Common myeloid progenitor, CD34-positive (primary cell): ENCODE measurements around the gene TMPRSS5.
A peak's percentile ranks its signal among the peaks of the same experiment; 100 is the strongest.

Experiments
- CTCF ChIA-PET: fragments of 350-600 bp; sonication (Branson Sonifier 250); formaldehyde crosslinking; loops from one replicate; lab custom pipeline; 2021; ENCODE audit warnings: antibody characterized with exemption; lab: Charles Lee
- POLR2A ChIA-PET: fragments of 350-600 bp; sonication (Branson Sonifier 250); formaldehyde crosslinking; loops from one replicate; lab custom pipeline; 2021; ENCODE audit warnings: antibody characterized with exemption; lab: Charles Lee
- DNase-seq, 3 donors: peaks; one replicate each; pipeline versions ENCODE4 v3.0.0 to v3.0.0-alpha.2; 2013
- H3K27ac ChIP-seq, 2 experiments: 1 replicate in 1 of 2; 2 replicates in 1 of 2; pipeline ENCODE4 v1.7.0; 2013; ENCODE audit warnings: inconsistent platforms in 2 of 2, low read length in 2 of 2, mild to moderate bottlenecking in 2 of 2, low read depth in 1 of 2, moderate library complexity in 1 of 2; ENCODE audit not compliant: severe bottlenecking in 2 of 2, insufficient read depth in 1 of 2, poor library complexity in 1 of 2
- H3K27me3 ChIP-seq, 5 experiments: replicated peaks in 2 of 5; 1 replicate in 3 of 5; 2 replicates in 2 of 5; pipeline versions ENCODE4 v1.6.1 to v1.7.0; 2013; ENCODE audit warnings: low read length in 4 of 5, mild to moderate bottlenecking in 2 of 5, moderate library complexity in 2 of 5, inconsistent platforms in 1 of 5; ENCODE audit not compliant: insufficient read depth in 5 of 5, control insufficient read depth in 4 of 5
- H3K36me3 ChIP-seq, 4 experiments: 1 replicate in 2 of 4; 2 replicates in 2 of 4; pipeline versions ENCODE4 v1.6.1 to v1.7.0; 2013; ENCODE audit warnings: low read length in 3 of 4, control low read depth in 1 of 4, mild to moderate bottlenecking in 1 of 4; ENCODE audit not compliant: control insufficient read depth in 4 of 4, insufficient read depth in 4 of 4
- H3K4me1 ChIP-seq, 4 experiments: 1 replicate in 3 of 4; 2 replicates in 1 of 4; pipeline versions ENCODE4 v1.6.1 to v1.7.1; 2013; ENCODE audit warnings: low read length in 3 of 4, mild to moderate bottlenecking in 3 of 4, control low read depth in 1 of 4, inconsistent platforms in 1 of 4, moderate library complexity in 1 of 4; ENCODE audit not compliant: control insufficient read depth in 4 of 4, insufficient read depth in 4 of 4; ENCODE audit errors: control extremely low read depth in 1 of 4
- H3K4me3 ChIP-seq, 7 experiments: 1 replicate in 4 of 7; 2 replicates in 3 of 7; pipeline versions ENCODE4 v1.5.1 to v1.7.0; 2013; ENCODE audit warnings: mild to moderate bottlenecking in 7 of 7, low read length in 6 of 7, moderate library complexity in 6 of 7, inconsistent platforms in 2 of 7, low read depth in 2 of 7, control low read depth in 1 of 7; ENCODE audit not compliant: insufficient read depth in 4 of 7, control insufficient read depth in 1 of 7; ENCODE audit errors: extremely low read depth in 1 of 7
- H3K9me3 ChIP-seq, 5 experiments: 1 replicate in 4 of 5; 2 replicates in 1 of 5; pipeline versions ENCODE4 v1.6.1 to v1.7.1; 2013; ENCODE audit warnings: low read length in 4 of 5, mild to moderate bottlenecking in 2 of 5, inconsistent platforms in 1 of 5, low read depth in 1 of 5, moderate library complexity in 1 of 5; ENCODE audit not compliant: control insufficient read depth in 4 of 5, insufficient read depth in 2 of 5; ENCODE audit errors: control extremely low read depth in 1 of 5
- WGBS: methylation state at CpG from one replicate; pipeline ENCODE4 v1.1.5; 2013; ENCODE audit not compliant: insufficient coverage; 5-methylcytosine and 5-hydroxymethylcytosine counted together

TMPRSS5 gene

GRCh38 chr11:113728814-113729213 is 22.7 kb upstream of the TMPRSS5 start:
- 17% methylated on average over 3 of the region's 3 CpGs for WGBS
- Histone ChIP-seq H3K4me1 (peaks cover 0 to 10% (median 6%) of the 10 kb centered on the region in 4 experiments), H3K9me3 (no peaks in the 10 kb centered on the region), H3K4me3 (no peak overlapping the region), H3K36me3 (peaks cover 3 to 16% (median 7%) of the 10 kb centered on the region in 4 experiments), H3K27me3 (no peaks in the 10 kb centered on the region), H3K27ac (no peak overlapping the region)
- CTCF ChIA-PET: interaction anchor here (1.1 to 1.4 kb wide), 2 partner anchors 10 to 14 kb away, joined by 4 to 5 read pairs; no protein-coding TSS in a partner anchor
- DNase-seq: peak; percentile 1 to 62 (median 46)
- POLR2A ChIA-PET: no interaction called here

GRCh38 chr11:113725913-113726312 is 19.8 kb upstream of the TMPRSS5 start:
- Histone ChIP-seq H3K4me1 (peaks cover 0 to 10% (median 6%) of the 10 kb centered on the region in 4 experiments), H3K27ac (no peak overlapping the region), H3K36me3 (peaks cover 0 to 2% (median 0%) of the 10 kb centered on the region in 4 experiments), H3K27me3 (no peaks in the 10 kb centered on the region), H3K4me3 (no peak overlapping the region), H3K9me3 (no peaks in the 10 kb centered on the region)
- 100% methylated on average over 3 of the region's 3 CpGs for WGBS
- POLR2A ChIA-PET: no interaction called here
- DNase-seq: no peak
- CTCF ChIA-PET: interaction anchor here (0.7 kb wide), 1 partner anchor 38 kb away, joined by 3 read pairs; no protein-coding TSS in a partner anchor

- no peak for DNase-seq
- Histone ChIP-seq H3K4me1 (peaks cover 0 to 10% (median 6%) of the 10 kb centered on the region in 4 experiments), H3K27me3 (no peaks in the 10 kb centered on the region), H3K9me3 (peaks cover 0 to 1% (median 0%) of the 10 kb centered on the region in 5 experiments), H3K4me3 (no peak overlapping the region), H3K27ac (no peak overlapping the region), H3K36me3 (no peaks in the 10 kb centered on the region)
- POLR2A ChIA-PET: no interaction called here
- WGBS: 100% methylated on average over 3 of the region's 5 CpGs
- CTCF ChIA-PET: interaction anchor here (0.7 kb wide), 2 partner anchors 39 to 171 kb away, joined by 3 to 4 read pairs; no protein-coding TSS in a partner anchor
Observed at GRCh38 chr11:113725407-113725806, 19.3 kb upstream of the TMPRSS5 start.

GRCh38 chr11:113724778-113725177 is 18.7 kb upstream of the TMPRSS5 start:
- H3K9me3 ChIP-seq: peaks cover 0 to 2% (median 0%) of the 10 kb centered on the region in 5 experiments
- no peak overlapping the region for H3K27ac ChIP-seq
- DNase-seq: no peak
- CTCF ChIA-PET: interaction anchor here (0.7 kb wide), 1 partner anchor 172 kb away, joined by 4 read pairs; no protein-coding TSS in a partner anchor
- peaks cover 0 to 10% (median 6%) of the 10 kb centered on the region in 4 experiments for H3K4me1 ChIP-seq
- no peaks in the 10 kb centered on the region for H3K36me3 ChIP-seq
- WGBS: 100% methylated on average over 3 of the region's 3 CpGs
- no peaks in the 10 kb centered on the region for H3K27me3 ChIP-seq
- POLR2A ChIA-PET: no interaction called here
- H3K4me3 ChIP-seq: no peak overlapping the region

GRCh38 chr11:113723787-113724186 is 17.7 kb upstream of the TMPRSS5 start:
- Histone ChIP-seq H3K4me3 (no peak overlapping the region), H3K9me3 (peaks cover 0 to 2% (median 0%) of the 10 kb centered on the region in 5 experiments), H3K36me3 (no peaks in the 10 kb centered on the region), H3K27ac (no peak overlapping the region), H3K4me1 (peaks cover 0 to 3% (median 2%) of the 10 kb centered on the region in 4 experiments), H3K27me3 (no peaks in the 10 kb centered on the region)
- ChIA-PET POLR2A (no interaction called here), CTCF (no interaction called here)
- 89% methylated on average over 3 of the region's 4 CpGs for WGBS
- no peak for DNase-seq

DNA sequence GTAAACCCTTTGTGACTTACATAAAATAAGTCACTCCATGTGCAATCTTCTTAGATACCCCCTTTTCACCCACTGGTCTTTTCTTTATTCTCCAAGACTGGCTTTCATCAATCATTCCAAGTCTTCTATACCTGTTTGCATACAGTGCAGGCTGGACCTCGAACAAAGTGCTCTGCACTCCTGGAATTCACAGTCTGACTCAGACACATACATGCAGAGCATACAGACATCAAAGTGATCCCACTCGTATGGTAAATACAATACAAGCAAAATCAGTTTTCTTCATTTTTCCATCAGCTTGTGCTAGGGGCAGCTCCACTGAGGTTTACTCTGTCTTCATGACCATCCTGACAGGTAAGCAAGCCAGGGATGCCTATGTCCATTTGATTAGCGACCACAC is 16.8 kb upstream of the TMPRSS5 start:
- Histone ChIP-seq H3K4me1 (no peaks in the 10 kb centered on the region), H3K36me3 (no peaks in the 10 kb centered on the region), H3K27ac (no peak overlapping the region), H3K4me3 (no peak overlapping the region), H3K27me3 (no peaks in the 10 kb centered on the region), H3K9me3 (peaks cover 0 to 2% (median 0%) of the 10 kb centered on the region in 5 experiments)
- no peak for DNase-seq
- 94% methylated on average over 3 of the region's 3 CpGs for WGBS
- CTCF ChIA-PET: no interaction called here
- POLR2A ChIA-PET: no interaction called here

DNA sequence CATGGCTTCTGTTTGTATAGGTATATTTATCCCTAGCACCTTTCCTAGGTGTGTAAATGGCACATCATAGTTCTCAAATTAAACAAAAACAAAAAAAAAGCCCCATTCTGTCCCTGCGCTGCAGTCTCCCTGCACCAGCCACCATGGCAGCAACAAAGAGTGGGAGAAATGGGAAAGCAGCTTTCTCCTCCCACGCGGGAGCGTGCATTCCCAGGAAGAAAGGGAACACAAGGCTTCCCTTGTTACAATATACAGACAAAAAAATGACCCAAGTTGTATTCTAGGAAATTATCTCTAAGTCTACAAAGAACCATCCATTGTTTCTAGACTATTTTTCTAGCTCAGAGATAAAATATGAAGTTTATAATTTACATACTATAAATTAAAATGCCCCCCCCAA is 16.1 kb upstream of the TMPRSS5 start:
- H3K4me3 ChIP-seq: no peak overlapping the region
- no peaks in the 10 kb centered on the region for H3K4me1 ChIP-seq
- WGBS: 100% methylated on average over 1 of the region's 4 CpGs
- ChIA-PET POLR2A (no interaction called here), CTCF (no interaction called here)
- H3K9me3 ChIP-seq: peaks cover 0 to 2% (median 0%) of the 10 kb centered on the region in 5 experiments
- no peak for DNase-seq
- no peak overlapping the region for H3K27ac ChIP-seq
- no peaks in the 10 kb centered on the region for H3K36me3 ChIP-seq
- no peaks in the 10 kb centered on the region for H3K27me3 ChIP-seq
